Omental fat pad (tissue), 4 donors: Measurements from ENCODE around the gene CDS2. TPM values are rescaled to one million over a fixed set of nuclear protein-coding genes. Genes with fewer than 3 reads are reported as not detected.

Experiments used
- ATAC-seq: fragments of 150-250 bp; one replicate; pipeline ENCODE4 v1.9.1; 2016; ENCODE audit warnings: mild to moderate bottlenecking, moderate library complexity; ENCODE audit not compliant: low FRiP score
- DNase-seq: peaks from one replicate; pipeline ENCODE4 v3.0.0-alpha.2; 2019; ENCODE audit warnings: low spot score
- total RNA-seq, 4 donors: library from RNA; depleted of rRNA; stranded (reverse); fragments of >200 nt; gene quantifications; one replicate each; pipeline ENCODE4 v1.1.0, GENCODE V29; 2016
- TF ChIP-seq, protein P1 (sequence below), 3 donors: fragments of 450-650 bp; IDR thresholded peaks; one replicate each; pipeline ENCODE4 v1.5.1; 2016 to 2017; ENCODE audit warnings: antibody characterized with exemption in 3 of 3, mild to moderate bottlenecking in 3 of 3, moderate library complexity in 2 of 3

Gene CDS2
- total RNA-seq, 4 donors from 2014 or later = 27.5 to 49.5 (median 35.5) TPM

DNA sequence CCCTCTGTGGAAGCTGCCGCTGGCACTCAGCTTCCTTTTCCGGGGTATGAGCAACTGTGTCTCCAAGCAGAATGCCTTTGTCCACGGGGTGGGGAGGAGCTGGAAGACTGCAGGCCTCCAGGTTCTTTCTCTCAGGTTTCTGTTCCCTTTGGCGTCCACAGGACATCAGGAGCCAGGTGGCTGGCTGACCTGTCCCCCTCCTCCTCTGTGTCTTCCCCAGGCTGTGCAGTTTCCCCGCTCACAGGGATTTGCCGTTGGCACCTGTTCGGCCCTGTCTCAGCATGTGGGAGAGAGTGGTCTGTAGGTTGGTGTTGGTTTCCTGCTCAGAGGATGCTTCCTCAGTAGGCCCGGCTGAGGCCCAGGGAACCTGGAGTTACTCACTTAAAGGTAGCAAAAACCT is 43.5 kb downstream of the CDS2 start:
- no peak for DNase-seq

DNA sequence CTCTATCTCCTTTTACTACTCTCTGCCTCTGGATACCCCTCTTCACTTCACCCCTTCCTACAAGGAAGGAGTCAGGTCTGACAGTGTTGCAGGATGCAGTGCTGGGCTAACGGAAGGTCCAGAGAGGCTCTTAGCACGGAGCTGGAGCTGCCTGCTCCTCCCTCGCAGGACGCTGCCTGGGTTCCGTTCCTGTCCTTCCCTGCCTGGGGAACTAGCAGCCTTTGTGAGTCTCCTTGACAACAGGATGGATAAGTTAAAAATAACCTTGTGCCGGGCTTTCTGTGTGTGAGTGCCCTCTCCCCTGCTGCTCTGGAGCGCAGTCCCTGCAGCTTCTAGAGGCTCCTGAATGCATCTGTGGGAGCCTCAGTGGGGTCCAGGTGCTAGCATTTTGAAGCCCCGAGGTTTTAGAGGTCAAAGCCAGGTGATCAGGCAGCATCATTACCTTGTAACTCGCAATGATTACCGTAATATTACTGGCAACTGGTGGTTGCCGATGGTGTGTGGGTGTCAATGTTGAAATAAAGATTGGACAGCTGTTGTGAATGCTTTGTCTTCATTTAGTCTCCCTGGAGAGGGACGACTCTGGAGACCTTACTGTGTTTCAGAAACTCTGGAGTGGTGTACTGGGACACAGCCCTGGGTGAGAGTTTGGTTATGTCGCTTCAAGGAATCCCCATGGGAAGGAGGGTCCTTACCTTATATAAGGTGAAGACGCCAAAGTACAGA is 44.4 kb downstream of the CDS2 start:
- ATAC-seq (no peak), DNase-seq (no peak)
- TF ChIP-seq, protein P1, sequence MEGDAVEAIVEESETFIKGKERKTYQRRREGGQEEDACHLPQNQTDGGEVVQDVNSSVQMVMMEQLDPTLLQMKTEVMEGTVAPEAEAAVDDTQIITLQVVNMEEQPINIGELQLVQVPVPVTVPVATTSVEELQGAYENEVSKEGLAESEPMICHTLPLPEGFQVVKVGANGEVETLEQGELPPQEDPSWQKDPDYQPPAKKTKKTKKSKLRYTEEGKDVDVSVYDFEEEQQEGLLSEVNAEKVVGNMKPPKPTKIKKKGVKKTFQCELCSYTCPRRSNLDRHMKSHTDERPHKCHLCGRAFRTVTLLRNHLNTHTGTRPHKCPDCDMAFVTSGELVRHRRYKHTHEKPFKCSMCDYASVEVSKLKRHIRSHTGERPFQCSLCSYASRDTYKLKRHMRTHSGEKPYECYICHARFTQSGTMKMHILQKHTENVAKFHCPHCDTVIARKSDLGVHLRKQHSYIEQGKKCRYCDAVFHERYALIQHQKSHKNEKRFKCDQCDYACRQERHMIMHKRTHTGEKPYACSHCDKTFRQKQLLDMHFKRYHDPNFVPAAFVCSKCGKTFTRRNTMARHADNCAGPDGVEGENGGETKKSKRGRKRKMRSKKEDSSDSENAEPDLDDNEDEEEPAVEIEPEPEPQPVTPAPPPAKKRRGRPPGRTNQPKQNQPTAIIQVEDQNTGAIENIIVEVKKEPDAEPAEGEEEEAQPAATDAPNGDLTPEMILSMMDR (IDR thresholded peaks at IDR 0.05) = no peak

More for the DNA sequence above, 43.5 kb downstream of the CDS2 start:
- TF ChIP-seq, protein P1 (IDR thresholded peaks at IDR 0.05) = no peak
- no peak for ATAC-seq

DNA sequence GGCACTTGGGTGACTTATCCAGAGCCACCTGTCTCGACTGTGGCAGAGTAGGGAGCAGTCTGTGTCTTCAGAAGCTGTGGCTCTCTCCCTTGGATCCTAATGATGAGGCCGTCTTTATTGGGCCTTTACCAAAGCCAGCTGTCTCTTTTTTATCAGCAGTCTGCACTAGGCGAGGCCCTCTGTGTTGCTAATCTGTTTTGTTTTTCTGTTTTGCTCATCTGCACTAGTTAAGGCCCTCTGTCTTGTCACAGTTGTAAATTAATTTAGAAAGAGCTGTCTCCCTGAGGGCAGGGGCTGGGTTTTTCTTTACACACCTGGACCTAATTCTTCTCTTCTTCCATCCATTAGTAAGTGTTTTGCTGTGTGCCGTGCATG is 45.0 kb downstream of the CDS2 start:
- TF ChIP-seq, protein P1 (IDR thresholded peaks at IDR 0.05) = no peak
- no peak for DNase-seq
- ATAC-seq = no peak

DNA sequence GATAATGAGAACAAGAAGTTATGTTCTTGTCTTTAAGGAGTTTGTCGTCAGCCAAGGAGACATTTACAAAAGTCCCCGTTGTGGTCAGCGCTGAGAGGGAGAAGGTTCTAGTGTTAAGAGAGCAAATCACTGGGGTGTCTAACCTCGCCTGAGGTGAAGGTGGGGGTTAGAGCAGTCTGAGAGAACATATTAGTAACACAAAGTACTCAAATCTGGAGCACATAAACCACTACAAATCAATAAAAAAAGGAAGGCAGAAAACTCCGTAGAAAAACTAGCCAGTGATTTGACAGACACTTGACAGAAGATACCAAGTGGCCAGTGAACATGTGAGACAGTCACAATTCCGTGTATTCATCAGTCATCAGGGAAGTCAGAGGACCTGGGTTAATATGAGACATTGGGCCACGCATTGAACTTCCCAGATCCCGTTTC is 45.4 kb downstream of the CDS2 start:
- no peak for ATAC-seq
- TF ChIP-seq, protein P1 (IDR thresholded peaks at IDR 0.05) = no peak
- DNase-seq = no peak

DNA sequence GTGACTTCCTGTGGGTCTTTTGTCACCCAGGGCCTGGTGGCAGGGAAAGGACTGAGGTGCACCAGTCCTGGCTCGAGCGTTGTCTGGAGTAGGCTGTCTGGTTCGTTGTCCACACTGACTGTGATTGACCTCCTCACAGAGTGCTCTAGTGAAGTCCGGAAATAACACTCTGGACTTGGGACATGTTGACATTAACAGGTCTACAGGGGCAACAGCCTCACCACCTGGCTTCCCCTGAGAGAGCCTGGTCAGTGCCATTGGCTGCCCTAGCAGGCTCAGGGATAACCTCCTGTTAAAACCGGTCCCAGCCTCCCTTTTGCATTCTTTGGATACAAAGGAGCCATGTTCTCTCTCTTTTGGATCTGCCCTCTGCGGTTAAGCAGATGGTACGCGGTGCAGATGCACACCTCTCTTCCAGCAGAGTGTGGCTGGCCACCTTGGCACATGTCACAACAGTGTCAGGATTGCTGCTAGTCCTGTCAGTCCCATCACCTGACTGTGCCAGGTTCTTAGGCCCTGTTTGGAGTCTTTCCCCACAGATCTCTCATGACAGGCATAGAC is 46.2 kb downstream of the CDS2 start:
- ATAC-seq (no peak), DNase-seq (no peak)
- TF ChIP-seq, protein P1 (IDR thresholded peaks at IDR 0.05) = no peak

DNA sequence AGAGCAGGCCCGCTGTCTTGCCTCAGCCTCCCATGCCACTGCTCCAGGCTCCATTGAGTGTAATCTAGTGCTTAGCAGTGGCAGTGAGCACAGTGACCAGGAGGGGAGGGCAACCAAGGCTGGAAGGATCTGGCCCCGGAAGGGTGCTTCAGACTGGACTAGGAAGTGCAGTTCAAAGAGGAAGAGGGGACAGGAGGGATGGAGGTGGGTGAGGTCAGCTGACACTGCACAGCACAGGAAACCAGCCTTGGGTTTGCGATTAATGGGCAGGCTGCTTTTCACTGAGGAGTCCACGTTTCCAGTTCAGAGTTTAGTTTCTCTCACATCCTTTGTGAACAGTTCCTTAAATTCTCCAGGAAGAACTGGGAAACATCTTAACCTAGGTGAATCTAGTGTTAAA is 46.9 kb downstream of the CDS2 start:
- TF ChIP-seq, protein P1 (IDR thresholded peaks at IDR 0.05) = no peak
- no peak for DNase-seq
- no peak for ATAC-seq

DNA sequence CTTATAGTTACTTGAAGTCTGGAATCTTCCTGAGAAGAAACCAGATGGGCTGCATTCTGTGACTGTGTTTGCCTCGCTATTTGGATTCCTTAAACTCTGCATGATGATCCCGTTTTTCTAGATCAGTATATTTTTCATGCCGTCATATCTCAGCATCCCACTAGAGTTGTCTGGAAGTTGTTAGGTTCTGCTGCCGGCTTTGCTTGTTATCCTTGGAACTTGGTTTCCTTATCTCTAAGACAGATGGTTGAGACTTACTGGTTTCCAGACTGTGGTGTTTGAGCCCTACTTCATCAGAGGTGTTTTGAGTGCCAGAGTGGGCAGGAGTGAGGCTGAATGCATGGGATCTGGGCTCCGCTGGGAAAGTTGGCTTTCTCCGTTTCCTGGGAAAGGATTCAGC is 50.3 kb downstream of the CDS2 start:
- ATAC-seq = no peak
- TF ChIP-seq, protein P1 (IDR thresholded peaks at IDR 0.05) = no peak
- DNase-seq = no peak
